GM18498 (cell line): ENCODE measurements around the gene ST3GAL4.

ENCODE experiments used
- ATAC-seq: cut with Tn5 transposase; IDR thresholded peaks from one replicate; pipeline ENCODE4 v1.9.1; 2021; ENCODE audit warnings: mild to moderate bottlenecking, moderate library complexity; ENCODE audit not compliant: unreplicated experiment

Gene ST3GAL4

DNA sequence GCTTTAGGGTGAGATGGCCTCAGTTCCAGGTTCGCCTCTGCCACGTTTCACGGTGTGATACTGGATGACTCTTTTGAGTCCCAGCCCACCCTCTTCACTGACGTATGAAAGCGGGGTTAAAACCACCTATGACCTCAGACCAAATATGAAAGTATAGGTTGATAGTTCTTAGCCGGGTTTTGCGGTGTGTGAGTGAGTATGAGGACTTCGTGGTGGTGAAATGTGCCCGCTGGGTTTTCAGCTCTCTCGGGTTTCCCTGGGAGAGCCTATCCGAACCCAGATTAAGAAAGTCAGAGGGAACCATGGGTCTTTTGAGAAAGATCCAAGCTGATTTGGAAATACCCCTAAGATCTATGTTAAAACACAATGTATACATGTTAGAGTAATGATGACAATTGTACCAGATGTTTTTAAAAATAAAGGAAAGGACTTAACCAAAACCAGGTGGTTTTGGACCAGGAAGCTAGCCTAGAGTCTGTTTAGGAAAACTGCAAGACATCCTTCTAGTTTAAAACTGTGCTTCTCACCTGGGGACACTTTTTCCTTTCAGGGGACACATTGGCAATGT, 25.8 kb upstream of the ST3GAL4 start:
- ATAC-seq = no peak

DNA sequence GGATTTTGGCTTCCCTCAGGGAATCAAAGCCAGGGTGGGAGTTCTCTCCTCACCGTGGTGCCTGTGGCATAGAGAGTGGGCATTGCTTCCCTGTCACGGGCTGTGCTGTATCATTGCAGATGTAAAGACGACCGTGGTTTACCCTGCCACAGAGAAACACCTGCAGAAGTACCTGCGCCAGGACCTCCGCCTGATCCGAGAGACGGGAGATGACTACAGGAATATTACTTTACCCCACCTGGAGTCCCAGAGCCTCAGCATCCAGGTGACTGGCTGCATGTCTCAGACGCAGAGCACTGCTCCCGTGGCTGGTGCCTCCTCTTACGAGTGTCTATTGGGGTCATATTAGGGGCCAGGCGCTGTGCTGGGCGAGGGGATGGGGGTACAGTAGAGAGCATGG, 24.2 kb upstream of the ST3GAL4 start:
- ATAC-seq = no peak

DNA sequence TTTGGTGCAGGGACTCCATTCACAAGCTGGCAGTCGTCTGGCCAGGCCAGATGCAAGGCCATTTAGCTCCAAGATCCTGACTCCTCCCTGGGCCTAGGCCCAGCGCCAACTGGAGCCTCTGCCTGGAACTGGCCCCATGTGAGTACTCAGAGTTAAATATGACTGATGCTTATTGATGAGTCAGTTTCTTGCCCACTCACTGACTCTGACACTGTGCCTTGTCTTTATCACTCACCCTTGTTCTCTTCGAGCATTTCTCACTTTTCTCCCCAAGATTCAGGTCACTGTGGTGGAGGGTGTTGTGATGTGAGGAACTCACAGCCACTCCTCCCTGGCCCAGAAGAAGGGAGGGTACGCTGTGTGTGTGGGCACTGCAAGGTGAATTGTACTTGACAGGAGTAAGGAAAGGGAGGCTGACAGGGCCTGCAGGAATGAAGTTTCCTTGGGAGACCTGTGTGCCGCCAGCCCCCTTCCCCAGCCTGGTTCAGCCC, 23.2 kb upstream of the ST3GAL4 start:
- ATAC-seq = no peak

DNA sequence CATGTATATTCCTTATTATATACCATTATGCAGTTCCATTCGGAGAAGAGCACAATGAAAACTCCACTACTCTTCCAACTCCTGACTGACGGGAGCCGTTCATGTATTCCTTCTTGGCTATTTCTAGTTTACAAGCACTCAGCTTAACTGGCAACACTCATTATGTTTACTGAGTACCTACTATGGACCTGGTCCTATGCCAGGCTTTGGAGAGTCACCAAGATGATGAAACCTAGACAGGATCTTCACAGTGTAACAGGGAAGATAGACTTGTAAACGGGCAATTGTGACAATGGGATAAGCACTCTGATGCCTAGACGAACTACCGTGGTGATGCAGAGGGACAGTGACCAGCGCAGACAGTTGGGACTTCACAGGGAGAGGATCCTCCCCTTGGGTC, 22.3 kb upstream of the ST3GAL4 start:
- no peak for ATAC-seq

DNA sequence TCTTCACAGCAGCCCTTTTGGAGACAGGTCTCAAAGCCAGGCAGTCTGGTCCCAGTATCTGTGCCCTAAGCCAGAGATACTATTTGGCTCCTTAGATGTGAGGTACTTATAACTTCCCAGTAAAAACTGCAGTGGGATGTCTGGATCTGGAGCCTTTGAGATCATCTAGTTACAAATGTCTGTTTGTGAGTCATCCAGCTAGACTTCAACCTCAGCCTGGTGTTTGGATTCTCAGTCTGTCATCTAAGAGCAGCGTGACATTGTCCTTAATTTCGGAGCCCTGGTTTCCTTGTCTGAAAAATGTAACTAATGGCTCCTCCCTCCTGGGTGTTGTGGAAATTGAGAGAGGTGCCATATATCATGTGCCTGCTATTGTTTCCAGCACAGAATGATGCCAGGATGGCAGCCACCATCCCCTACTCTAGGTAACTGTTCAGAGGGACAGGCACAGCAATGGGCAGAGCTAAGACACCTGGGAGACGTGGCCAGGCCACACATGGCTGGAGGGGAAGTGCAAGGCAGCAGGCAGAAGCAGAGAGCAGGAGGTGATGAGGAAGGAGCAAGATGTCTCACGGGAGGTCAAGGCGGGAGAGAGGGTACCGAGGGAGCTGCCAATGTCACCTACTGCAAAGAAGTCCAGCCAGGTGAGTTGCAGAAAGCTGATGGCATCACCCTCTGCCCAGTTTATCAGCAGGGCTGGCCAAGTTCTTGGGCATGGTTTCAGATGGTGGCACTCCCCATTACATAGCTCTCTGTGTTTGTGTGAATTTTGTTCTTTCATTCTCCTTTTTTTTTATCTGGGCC, 20.6 kb upstream of the ST3GAL4 start:
- no peak for ATAC-seq

DNA sequence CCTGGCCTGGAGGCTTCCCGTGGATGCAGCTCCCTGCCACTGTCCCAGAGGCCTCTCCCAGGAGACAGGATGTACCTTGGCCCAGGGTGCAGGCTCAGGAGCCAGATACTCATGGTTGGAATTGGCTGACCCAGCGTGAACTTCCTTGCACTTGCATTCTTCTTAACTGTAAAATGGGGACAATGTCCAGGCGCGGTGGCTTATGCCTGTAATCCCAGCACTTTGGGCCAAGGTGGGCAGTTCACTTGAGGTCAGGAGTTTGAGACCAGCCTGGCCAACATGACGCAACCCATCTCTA, 20.1 kb upstream of the ST3GAL4 start:
- ATAC-seq = no peak

DNA sequence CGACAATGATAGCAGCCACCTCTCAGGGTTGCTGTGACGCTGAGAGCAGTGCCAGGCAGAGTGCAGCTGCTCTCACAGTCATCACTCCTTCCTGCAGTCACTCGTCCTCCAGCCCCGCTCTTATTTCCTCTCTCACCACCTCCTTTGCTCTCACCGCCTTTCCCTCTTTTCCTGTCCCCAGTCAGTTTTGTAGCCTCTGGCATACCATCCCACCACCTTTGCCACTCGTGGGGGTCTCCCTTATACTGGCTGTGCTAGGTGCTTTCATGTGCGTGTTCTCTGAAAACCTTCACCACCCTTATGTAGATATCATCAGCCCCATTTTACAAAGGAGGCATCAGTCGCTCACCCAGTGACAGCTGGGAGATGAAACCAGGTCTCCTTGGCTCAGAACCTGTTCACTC, 19.3 kb upstream of the ST3GAL4 start:
- ATAC-seq = no peak

DNA sequence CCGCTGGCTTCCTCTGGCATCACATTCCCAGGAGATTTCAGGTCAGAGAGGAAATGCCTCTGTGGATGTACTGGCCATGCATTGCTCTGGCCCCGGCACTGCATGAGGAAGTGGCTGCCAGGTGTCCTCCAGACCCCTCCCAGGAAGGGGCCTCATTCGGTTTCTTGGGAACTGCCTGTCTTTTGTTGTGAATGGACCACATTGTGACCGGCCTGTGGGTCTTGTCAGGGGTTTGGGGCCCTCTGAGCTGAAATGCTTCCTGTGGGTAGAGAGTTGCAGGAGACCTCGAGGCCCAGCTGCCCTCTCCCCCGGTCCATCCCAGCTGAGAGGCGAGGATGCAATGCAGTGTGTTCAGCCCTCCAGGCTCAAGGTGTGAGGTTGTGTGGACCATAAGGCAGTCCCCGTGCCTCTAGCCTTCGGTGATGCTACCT, 18.8 kb upstream of the ST3GAL4 start:
- ATAC-seq = no peak

DNA sequence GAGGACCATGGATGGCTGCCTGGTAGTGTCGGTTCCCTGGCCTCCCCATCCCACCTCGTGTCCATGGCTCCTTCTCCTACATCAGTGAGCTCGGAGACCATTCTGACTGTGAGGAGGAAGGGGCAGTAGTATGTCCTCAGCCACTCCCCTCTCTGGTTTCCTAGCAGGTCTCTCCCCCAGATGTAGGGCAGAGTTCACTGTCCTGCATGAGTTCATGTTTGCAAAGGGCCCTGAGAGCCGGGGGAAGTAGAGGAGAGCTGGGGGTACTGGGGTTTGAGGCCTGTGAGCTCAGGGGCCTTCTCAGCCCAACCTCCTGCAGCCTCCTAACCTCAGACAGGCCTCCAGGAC, 18.4 kb upstream of the ST3GAL4 start:
- no peak for ATAC-seq

DNA sequence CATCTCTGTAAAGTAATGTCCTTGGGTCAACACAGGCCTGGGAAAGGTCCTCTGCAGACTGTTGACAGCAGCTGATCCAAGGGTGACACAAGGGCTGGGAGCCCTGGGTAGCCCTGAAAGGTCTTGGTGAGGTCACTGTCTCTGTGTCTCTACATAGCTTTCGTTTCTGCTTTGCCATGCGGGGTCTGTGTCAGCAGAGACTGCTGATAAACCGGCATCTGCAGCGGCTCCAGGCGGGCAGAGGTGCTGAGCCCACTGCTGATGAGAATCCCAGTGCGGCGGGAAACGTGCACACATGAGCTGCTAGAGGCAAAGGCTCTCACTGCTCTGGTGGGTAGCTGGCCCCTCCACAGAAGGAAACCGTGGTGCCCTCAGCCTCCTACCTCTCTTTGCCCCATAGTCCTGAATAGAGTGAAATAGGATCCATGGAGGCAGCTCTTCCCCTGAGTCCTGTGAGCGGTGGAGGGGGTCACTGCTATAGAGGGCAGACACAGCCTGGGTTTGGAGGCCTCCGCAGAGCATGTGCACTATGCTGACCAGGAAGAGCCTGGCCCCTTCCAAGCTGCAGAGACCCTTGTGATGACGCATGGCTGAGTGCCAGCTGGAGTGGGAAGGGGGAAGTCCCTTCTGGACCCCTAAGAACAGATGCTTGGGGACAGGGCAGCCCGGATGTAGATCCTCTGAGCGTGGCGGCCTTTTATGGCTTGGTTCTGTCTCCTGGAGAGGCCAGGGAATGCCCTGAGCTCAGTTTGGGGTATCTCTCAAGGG, 17.8 kb upstream of the ST3GAL4 start:
- ATAC-seq = no peak

DNA sequence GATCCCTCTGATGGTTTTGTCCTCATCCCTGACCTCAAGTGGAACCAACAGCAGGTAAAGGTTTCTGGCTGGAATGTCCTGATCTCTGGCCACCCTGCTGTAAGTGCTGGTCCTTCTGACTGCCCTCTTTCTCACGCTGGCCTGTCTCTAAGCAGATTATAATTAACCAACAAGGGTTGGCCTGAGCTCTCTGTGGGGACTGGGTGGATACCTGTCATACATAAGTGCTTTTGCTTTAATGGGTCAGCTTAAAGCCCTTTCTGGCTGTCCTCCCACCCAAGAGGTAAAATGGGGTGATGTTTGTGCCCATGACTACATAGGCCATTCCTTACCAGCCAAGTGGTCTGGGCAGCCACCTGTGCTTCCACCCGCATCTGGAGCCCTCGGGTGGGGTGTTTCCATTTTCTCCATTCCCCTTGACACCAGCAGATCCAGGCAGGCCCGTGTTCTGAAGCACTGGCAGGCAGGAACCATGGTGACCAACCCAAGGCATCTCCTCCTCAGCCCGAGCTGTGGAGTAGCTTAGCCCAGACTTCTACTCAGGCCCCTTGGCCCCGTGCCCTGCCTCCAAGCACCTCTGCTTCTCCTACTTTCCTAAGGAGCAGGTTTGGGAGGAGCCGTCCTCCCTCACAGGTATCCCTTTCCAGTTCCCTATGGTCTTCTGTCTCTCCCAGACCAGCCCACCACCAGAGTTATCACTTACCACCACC, 17.0 kb upstream of the ST3GAL4 start:
- ATAC-seq = no peak

DNA sequence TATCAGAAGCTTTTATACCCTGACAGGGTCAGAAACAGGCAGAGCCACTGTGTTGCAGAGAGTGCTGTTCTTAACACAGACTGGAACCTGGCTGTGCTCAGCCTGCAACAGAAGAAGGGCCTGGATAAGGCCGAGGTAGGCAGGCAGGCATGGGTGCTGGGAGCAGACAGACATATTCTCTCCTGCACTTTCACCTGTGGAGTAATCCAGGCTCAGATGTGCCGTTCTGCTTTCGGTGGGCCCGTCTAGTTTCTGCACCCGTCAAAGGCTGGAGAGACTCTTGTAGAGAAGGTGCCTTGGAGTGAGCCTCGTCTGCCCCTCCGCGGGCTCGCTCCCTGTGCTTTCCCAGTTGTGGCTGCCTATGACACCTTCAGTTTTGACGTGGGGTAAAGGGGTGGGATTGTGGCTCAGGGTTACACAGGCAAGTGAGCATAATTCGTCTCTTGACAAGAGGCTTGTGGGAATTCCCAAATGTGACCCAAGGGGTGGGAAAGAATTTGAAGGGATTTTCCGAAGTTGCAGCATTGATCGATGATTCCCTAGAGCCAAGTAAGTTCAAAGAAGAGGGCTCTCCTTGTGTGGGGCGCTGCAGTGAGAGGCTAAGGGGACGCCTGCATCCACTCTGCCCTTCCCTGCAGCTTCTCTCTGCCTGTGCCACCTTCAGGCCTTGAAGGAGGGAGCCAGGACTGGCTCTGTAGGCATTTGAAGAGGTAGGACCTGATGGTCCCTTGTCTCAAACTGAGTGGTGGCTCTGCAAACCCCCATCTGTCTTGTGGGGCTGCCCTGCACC, 16.2 kb upstream of the ST3GAL4 start:
- ATAC-seq = no peak

DNA sequence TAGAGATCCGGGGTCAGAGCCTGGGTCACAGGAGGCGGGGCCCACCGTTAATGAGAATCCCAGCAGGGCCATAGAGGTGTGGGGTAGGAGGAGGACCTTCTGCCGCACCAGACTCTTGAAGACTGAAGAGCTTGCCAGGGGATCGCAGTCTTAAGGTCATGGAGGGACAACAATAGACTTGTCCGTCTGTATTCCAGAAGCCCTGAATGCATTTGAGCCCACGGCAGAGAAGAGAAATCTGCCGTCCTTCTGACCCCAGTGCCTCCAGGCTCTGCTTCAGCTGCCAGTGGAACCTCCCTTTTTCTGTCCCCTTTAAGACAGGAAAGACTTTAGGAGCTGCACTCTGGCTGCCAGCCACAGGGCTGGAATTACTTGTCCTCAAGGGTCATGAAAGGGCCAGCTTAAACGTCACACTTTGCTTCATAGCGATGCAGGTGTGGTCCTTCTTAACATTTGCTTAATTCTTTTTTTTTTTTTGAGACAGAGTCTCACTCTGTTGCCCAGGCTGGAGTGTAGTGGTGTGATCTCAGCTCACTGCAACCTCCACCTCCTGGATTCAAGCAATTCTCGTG, 15.5 kb upstream of the ST3GAL4 start:
- no peak for ATAC-seq

DNA sequence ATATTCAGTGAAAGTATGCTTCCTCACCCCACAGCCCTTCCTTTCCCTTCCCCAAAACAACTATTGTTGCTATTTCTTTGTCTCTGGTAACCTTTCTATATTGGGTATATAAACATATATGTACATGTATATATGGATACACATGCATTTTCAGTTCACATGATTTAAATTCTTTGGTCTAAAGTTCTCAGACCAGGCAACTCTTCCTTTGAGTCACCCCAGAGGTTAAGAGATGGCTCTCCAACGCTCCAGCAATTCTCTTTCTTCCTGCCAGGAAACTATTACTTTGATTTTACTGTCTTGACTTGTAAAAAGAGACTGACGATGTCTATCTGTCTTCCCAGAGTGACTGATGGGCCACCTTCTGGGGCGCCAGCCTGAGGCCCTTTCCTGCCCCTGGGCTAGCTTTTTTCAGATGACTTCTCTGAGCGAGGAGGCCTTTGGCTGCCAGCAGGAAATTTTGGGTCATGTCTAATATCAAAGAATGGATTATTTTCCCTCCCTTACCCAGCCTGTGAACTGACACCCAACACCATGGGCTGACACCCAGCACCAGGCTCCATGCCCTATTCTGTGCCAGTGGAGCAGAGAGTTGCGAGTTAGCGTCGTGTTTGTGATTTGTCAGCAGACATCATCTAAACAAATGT, 14.4 kb upstream of the ST3GAL4 start:
- ATAC-seq = no peak

DNA sequence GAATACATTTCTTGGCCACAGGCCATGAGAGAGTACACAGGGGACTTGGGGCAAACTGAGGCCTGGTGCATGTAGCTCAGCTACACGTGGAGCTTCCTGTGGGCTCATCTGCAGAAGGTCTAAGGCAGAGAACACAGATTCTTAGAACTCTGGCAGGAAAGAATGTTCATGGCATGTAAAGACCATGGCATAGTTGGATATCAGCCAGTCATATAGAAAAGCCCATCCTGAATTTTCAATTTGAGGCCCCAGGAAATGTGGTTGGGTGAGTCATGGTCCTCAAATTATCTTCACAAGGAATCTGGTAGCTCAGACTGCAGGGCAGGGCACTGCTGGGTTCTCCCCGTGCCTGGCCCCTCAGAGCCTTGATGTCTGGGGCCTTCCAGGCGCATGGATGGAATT, 13.7 kb upstream of the ST3GAL4 start:
- no peak for ATAC-seq

DNA sequence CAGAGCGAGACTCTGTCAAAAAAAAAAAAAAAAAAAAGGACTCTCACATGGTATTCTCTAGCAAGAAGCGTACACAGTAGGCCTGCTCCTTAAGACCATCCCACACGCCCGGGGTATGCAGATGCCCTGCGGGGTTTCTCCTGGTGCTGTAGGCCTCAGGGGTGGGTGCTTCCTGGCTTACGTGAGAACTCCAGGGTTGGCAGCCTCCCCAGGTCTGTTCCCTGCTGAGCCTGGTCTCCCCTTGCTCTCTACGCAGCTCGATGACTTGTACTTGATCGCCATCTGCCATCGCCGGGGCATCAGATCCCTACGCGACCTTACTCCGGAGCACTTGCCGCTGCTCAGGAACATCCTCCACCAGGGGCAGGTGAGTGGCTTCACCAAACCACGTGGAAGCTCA, 12.4 kb upstream of the ST3GAL4 start:
- ATAC-seq = no peak

DNA sequence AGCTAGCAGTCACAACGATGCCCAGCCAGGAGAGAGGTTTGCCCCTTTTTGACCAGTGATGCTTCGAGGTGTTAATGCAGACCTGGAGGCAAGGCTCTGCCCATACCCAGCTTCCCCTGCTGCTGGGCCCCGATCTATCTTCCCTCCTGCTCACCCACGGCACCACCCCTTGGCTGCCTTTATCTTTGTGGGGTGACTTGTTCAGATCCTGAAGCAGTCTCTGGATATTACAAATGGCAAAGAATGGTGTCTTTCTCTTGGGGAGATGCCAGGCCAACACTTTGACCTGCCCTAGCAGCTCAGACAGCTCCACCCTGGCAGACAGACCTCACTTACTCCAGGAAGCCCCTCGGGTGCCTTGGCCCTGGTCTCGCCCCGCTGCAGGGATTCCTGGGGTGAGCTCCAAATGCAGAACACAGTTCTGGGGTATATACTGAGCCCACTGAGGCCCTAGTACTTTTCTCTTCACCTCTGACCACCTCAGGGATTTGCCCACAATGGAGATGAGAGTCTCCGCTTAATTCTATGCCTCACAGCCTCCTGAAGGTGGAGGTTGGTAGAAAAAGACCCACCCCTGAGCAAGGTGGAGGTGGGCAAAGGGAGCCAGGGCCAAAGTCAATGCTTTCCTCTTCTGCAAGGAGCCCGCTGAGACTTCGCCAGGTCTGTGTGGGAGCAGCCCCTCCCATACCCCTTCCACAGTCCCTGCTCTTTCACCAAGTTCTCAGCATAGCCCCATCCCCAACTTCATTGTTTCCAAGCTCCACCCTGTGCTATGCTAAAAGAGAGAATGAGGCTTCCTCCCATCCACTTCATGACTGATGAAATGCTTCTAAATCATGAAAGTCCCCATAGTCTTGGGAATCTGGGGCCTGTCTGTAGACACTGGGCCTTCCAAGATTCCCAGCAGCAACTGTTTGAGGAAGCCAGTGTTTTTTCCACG, 11.1 kb upstream of the ST3GAL4 start:
- no peak for ATAC-seq

DNA sequence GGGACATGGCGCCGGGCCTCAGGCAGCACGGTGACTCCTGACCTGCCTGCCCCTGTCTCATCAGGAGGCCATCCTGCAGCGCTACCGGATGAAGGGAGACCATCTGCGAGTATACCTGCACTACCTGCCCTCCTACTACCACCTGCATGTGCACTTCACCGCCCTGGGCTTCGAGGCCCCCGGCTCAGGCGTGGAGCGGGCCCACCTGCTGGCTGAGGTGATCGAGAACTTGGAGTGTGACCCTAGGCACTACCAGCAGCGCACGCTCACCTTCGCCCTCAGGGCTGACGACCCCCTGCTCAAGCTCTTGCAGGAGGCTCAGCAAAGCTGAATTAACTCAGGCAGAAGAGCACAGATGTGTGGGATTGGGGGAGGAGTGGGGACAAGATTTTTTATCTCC, 10.2 kb upstream of the ST3GAL4 start:
- no peak for ATAC-seq
